HepG2 (cell line): ENCODE results near the gene NDOR1. TPM values are rescaled to one million over a fixed set of nuclear protein-coding genes. Genes with fewer than 3 reads are reported as not detected.

Source experiments
- ARID4A ChIP-seq: sonication (generic); formaldehyde crosslinking; IDR thresholded peaks from 2 replicates; pipeline ENCODE4 v1.5.0; 2020; ENCODE audit warnings: mild to moderate bottlenecking, missing genetic modification reagents, borderline replicate concordance
- ATF7-NPFF ChIP-seq: sonication (generic); formaldehyde crosslinking; IDR thresholded peaks from 2 replicates; pipeline ENCODE4 v1.8.1; 2023; ENCODE audit warnings: mild to moderate bottlenecking, low read depth, missing genetic modification reagents, moderate library complexity
- CHD2 ChIP-seq: IDR thresholded peaks from 2 replicates; pipeline ENCODE4 v1.6.1; 2011; ENCODE audit warnings: low read depth, low read length, improper control_type of control experiment
- MYPOP ChIP-seq: sonication (generic); formaldehyde crosslinking; IDR thresholded peaks from 2 replicates; pipeline ENCODE4 v1.8.1; 2023; ENCODE audit warnings: mild to moderate bottlenecking, moderate library complexity, missing genetic modification reagents
- NFKB2 ChIP-seq: sonication (generic); formaldehyde crosslinking; IDR thresholded peaks from 2 replicates; pipeline ENCODE4 v1.4.0; 2020; ENCODE audit warnings: missing genetic modification reagents, borderline replicate concordance
- NR0B2 ChIP-seq: sonication (generic); formaldehyde crosslinking; IDR thresholded peaks from 2 replicates; pipeline ENCODE4 v1.4.0; 2020; ENCODE audit warnings: mild to moderate bottlenecking, missing genetic modification reagents
- PHF20 ChIP-seq: sonication (generic); formaldehyde crosslinking; IDR thresholded peaks from 2 replicates; pipeline ENCODE4 v1.5.0; 2020; ENCODE audit warnings: mild to moderate bottlenecking, missing genetic modification reagents
- PPARG ChIP-seq: conservative IDR thresholded peaks from 2 replicates; pipeline ENCODE4 v1.6.1; 2016; ENCODE audit warnings: missing biosample characterization, missing genetic modification reagents
- SALL2 ChIP-seq: sonication (generic); formaldehyde crosslinking; IDR thresholded peaks from 2 replicates; pipeline ENCODE4 v1.8.1; 2023; ENCODE audit warnings: mild to moderate bottlenecking, missing genetic modification reagents, inconsistent platforms
- ZBTB1 ChIP-seq: sonication (generic); formaldehyde crosslinking; IDR thresholded peaks from 2 replicates; pipeline ENCODE4 v1.4.0; 2020; ENCODE audit warnings: missing genetic modification reagents, borderline replicate concordance
- ZBTB2 ChIP-seq: sonication (generic); formaldehyde crosslinking; IDR thresholded peaks from 2 replicates; pipeline ENCODE4 v1.8.0; 2022; ENCODE audit warnings: low read depth, missing genetic modification reagents
- ZNF501 ChIP-seq: sonication (generic); formaldehyde crosslinking; IDR thresholded peaks from 2 replicates; pipeline ENCODE4 v1.5.1; 2020; ENCODE audit warnings: mild to moderate bottlenecking, moderate library complexity, missing genetic modification reagents
- ZNF710 ChIP-seq: sonication (generic); formaldehyde crosslinking; IDR thresholded peaks from 2 replicates; pipeline ENCODE4 v1.5.0; 2020; ENCODE audit warnings: mild to moderate bottlenecking, missing genetic modification reagents, borderline replicate concordance
- ZNF768 ChIP-seq: sonication (generic); formaldehyde crosslinking; IDR thresholded peaks from 2 replicates; pipeline ENCODE4 v1.4.0; 2020; ENCODE audit warnings: missing genetic modification reagents
- ZNF83 ChIP-seq: sonication (generic); formaldehyde crosslinking; IDR thresholded peaks from 2 replicates; pipeline ENCODE4 v1.4.0; 2020; ENCODE audit warnings: missing genetic modification reagents, mild to moderate bottlenecking, borderline replicate concordance
- polyA plus RNA-seq, 8 experiments: library from polyadenylated mRNA; depleted of rRNA in 3 of 8; stranded (reverse) in 7 of 8; unstranded in 1 of 8; fragments of >200 nt; fragmentation: Illumina TruSeq in 4 of 8; extraction: Trizol in 4 of 8; gene quantifications; 2 replicates each; pipeline versions ENCODE4 v1.2.1 to v1.2.3, GENCODE V29; 2011 to 2016; ENCODE audit warnings: low read depth in 4 of 8, missing spikeins in 1 of 8, mixed read lengths in 1 of 8; ENCODE audit not compliant: insufficient read depth in 1 of 8
- total RNA-seq, 5 experiments: library from RNA; depleted of rRNA; stranded (reverse); fragments of >200 nt; fragmentation: Illumina TruSeq; extraction: Trizol; gene quantifications; 2 replicates each; pipeline ENCODE4 v1.2.3, GENCODE V29; 2016; ENCODE audit warnings: low read depth in 1 of 5

Gene NDOR1
- total and polyA plus RNA-seq, 2 of the 13 experiments (the other 11 are each of a cell fraction or from before 2014, with no cell fraction given) = 3.6 to 8.7 TPM

GRCh38 chr9:137254624-137255447 lies 49.3 kb downstream of the NDOR1 start, which contains the start of gene NELFB (continued):
- TF ChIP-seq SALL2 (CRISPR knock-in tag) (peak; percentile 70; the same call in 1 of the 2 replicates), NR0B2 (CRISPR knock-in tag) (no peak), ZNF768 (0 out of 2 replicates have a peak, but pooled peaks have one; percentile 47), NFKB2 (peak; percentile 39; the same call in 1 of the 2 replicates), ATF7-NPFF (peak; percentile 72; the same call in 1 of the 2 replicates), ARID4A (CRISPR knock-in tag) (peak; percentile 66; the same call in 1 of the 2 replicates), ZBTB2 (CRISPR knock-in tag) (peak; percentile 89), MYPOP (CRISPR knock-in tag) (0 out of 2 replicates have a peak, but pooled peaks have one; percentile 58), PPARG (0 out of 2 replicates have a peak, but pooled peaks have one; percentile 47), PHF20 (peak; percentile 73), CHD2 (peak; percentile 34; the same call in 1 of the 2 replicates), ZNF83 (no peak), ZBTB1 (CRISPR knock-in tag) (peak; percentile 99), ZNF501 (CRISPR knock-in tag) (peak; percentile 7; the same call in 1 of the 2 replicates), ZNF710 (CRISPR knock-in tag) (no peak; the same call in 1 of the 2 replicates)
